Activated CD4-positive, CD25-positive, alpha-beta regulatory T cell (primary cell): ENCODE data around the gene ZCWPW2.

Experiments used
- DNase-seq, 4 experiments: peaks; one replicate each; lab custom pipeline; 2025; lab: John Stamatoyannopoulos, UW

The ZCWPW2 gene

DNA sequence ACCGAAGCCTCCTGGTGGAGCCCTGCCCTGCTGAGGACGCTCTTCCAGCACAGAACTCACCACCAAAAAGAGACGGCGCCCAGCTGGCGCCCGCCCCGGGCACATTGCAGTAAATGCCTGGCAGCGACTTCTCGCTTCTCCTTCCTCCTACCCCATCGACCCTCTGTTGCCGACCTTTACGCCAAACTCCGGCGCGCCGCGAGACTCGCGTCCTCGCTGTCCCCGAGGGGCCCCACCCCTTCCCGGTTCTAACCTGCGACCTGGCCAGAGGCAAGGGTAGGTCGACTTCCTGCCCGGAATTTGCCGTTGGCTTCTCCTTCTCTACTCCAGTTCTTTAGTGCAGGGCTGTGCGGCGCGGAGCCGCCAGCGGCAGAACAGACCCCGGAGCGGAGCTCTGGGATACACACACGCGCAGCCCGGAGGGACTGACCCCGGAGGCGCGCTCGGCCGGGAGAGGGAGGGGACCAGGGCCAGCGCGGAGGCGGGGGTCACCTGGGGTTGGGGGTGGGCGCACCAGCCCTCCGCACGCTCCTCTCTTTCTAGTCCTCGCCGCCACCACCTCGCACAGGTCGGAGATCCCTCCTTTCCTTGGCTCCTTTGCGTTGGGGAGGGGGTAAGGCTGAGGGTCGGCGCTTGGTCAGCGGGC is 226.7 kb downstream of the ZCWPW2 start:
- no peak for DNase-seq
